H9 (cell line): Measurements from ENCODE around the gene HORMAD1. TPM values are rescaled to one million over a fixed set of nuclear protein-coding genes. Genes with fewer than 3 reads are reported as not detected.

ENCODE experiments used
- DNase-seq: peaks from one replicate; pipeline ENCODE4 v3.0.0-alpha.2; 2017
- H2AFZ ChIP-seq: one replicate; pipeline ENCODE4 v1.6.1; 2013; ENCODE audit warnings: mild to moderate bottlenecking, low read length, control low read depth, moderate library complexity
- H2AK5ac ChIP-seq: 2 replicates; pipeline ENCODE4 v1.6.1; 2013; ENCODE audit warnings: low read length, control low read depth, mixed read lengths; ENCODE audit not compliant: insufficient read length
- H2BK120ac ChIP-seq: one replicate; pipeline ENCODE4 v1.6.1; 2013; ENCODE audit warnings: low read depth, mild to moderate bottlenecking, low read length, control low read depth, inconsistent platforms; ENCODE audit not compliant: poor library complexity, severe bottlenecking
- H2BK12ac ChIP-seq: 2 replicates; pipeline ENCODE4 v1.6.1; 2013; ENCODE audit warnings: low read length, control low read depth, mixed read lengths, low read depth; ENCODE audit not compliant: insufficient read length
- H2BK15ac ChIP-seq: 2 replicates; pipeline ENCODE4 v1.6.1; 2013; ENCODE audit warnings: low read depth, low read length, control low read depth
- H2BK20ac ChIP-seq: one replicate; pipeline ENCODE4 v1.6.1; 2013; ENCODE audit warnings: low read depth, mild to moderate bottlenecking, low read length, control low read depth, inconsistent platforms; ENCODE audit not compliant: poor library complexity, severe bottlenecking
- H2BK5ac ChIP-seq: 2 replicates; pipeline ENCODE4 v1.6.1; 2013; ENCODE audit warnings: low read length, control low read depth, mixed read lengths; ENCODE audit not compliant: insufficient read length
- H3K14ac ChIP-seq: 2 replicates; pipeline ENCODE4 v1.6.1; 2013; ENCODE audit warnings: low read length, control low read depth; ENCODE audit not compliant: insufficient read depth
- H3K18ac ChIP-seq: 2 replicates; pipeline ENCODE4 v1.6.1; 2013; ENCODE audit warnings: low read depth, mild to moderate bottlenecking, mixed read lengths, low read length, control low read depth; ENCODE audit not compliant: insufficient read length
- H3K23ac ChIP-seq: 2 replicates; pipeline ENCODE4 v1.6.1; 2013; ENCODE audit warnings: low read length, control low read depth, mixed read lengths, low read depth; ENCODE audit not compliant: insufficient read length
- H3K23me2 ChIP-seq: 2 replicates; pipeline ENCODE4 v1.6.1; 2013; ENCODE audit warnings: low read depth, mild to moderate bottlenecking, mixed read lengths, low read length, control low read depth; ENCODE audit not compliant: insufficient read length, poor library complexity, severe bottlenecking
- H3K27ac ChIP-seq: 2 replicates; pipeline ENCODE4 v1.5.1; 2013; ENCODE audit warnings: low read length, control low read depth, mixed read lengths, low read depth; ENCODE audit not compliant: insufficient read length
- H3K27me3 ChIP-seq: 2 replicates; pipeline ENCODE4 v1.6.1; 2013; ENCODE audit warnings: low read length, control low read depth, inconsistent platforms; ENCODE audit not compliant: insufficient read depth
- H3K4ac ChIP-seq: 2 replicates; pipeline ENCODE4 v1.6.1; 2013; ENCODE audit warnings: low read depth, mild to moderate bottlenecking, control low read depth, inconsistent platforms, low read length, moderate library complexity
- H3K4me1 ChIP-seq: 2 replicates; pipeline ENCODE4 v1.6.1; 2013; ENCODE audit warnings: low read length, control low read depth, inconsistent platforms; ENCODE audit not compliant: insufficient read depth
- H3K4me2 ChIP-seq: 2 replicates; pipeline ENCODE4 v1.6.1; 2013; ENCODE audit warnings: low read length, control low read depth, mixed read lengths; ENCODE audit not compliant: insufficient read length, insufficient read depth
- H3K56ac ChIP-seq: 2 replicates; pipeline ENCODE4 v1.6.1; 2013; ENCODE audit warnings: low read depth, mild to moderate bottlenecking, mixed read lengths, low read length, control low read depth; ENCODE audit not compliant: insufficient read length
- H3K79me1 ChIP-seq: 2 replicates; pipeline ENCODE4 v1.6.1; 2013; ENCODE audit warnings: low read depth, mild to moderate bottlenecking, moderate library complexity, low read length, control low read depth, inconsistent platforms; ENCODE audit not compliant: insufficient read depth, poor library complexity, severe bottlenecking
- H3K79me2 ChIP-seq: 2 replicates; pipeline ENCODE4 v1.6.1; 2013; ENCODE audit warnings: low read length, control low read depth, inconsistent platforms; ENCODE audit not compliant: insufficient read depth
- H3K9ac ChIP-seq: 2 replicates; pipeline ENCODE4 v1.6.1; 2013; ENCODE audit warnings: low read length, control low read depth, mixed read lengths; ENCODE audit not compliant: insufficient read length; ENCODE audit errors: extremely low read depth
- H3K9me3 ChIP-seq: one replicate; pipeline ENCODE4 v1.6.1; 2013; ENCODE audit warnings: low read depth, low read length, inconsistent platforms; ENCODE audit not compliant: control insufficient read depth
- H3T11ph ChIP-seq: one replicate; pipeline ENCODE4 v1.6.1; 2013; ENCODE audit warnings: mild to moderate bottlenecking, low read length, control low read depth, inconsistent platforms
- H4K20me1 ChIP-seq: one replicate; pipeline ENCODE4 v1.6.1; 2013; ENCODE audit not compliant: control insufficient read depth, insufficient read length, insufficient read depth
- H4K5ac ChIP-seq: 2 replicates; pipeline ENCODE4 v1.6.1; 2013; ENCODE audit warnings: low read depth, mild to moderate bottlenecking, mixed read lengths, low read length, control low read depth; ENCODE audit not compliant: insufficient read length
- H4K8ac ChIP-seq: replicated peaks from 2 replicates; pipeline ENCODE4 v1.6.1; 2013; ENCODE audit warnings: low read length, control low read depth, mixed read lengths, low read depth; ENCODE audit not compliant: insufficient read length
- H4K91ac ChIP-seq: 2 replicates; pipeline ENCODE4 v1.6.1; 2013; ENCODE audit warnings: low read depth, mild to moderate bottlenecking, moderate library complexity, mixed read lengths, low read length, control low read depth; ENCODE audit not compliant: insufficient read length
- H3K27ac Mint-ChIP-seq, 3 experiments: 2 replicates in 2 of 3; 3 replicates in 1 of 3; pipeline ENCODE4 v1.8.0; 2020 to 2021; ENCODE audit warnings: mixed read lengths in 3 of 3, mild to moderate bottlenecking in 1 of 3, moderate library complexity in 1 of 3
- H3K27me3 Mint-ChIP-seq: 2 replicates; pipeline ENCODE4 v1.8.0; 2021; ENCODE audit warnings: low read depth, mild to moderate bottlenecking, moderate library complexity, mixed read lengths
- H3K36me3 Mint-ChIP-seq, 3 experiments: 2 replicates in 2 of 3; 3 replicates in 1 of 3; pipeline ENCODE4 v1.8.0; 2020 to 2021; ENCODE audit warnings: low read depth in 3 of 3, mixed read lengths in 3 of 3; ENCODE audit not compliant: insufficient read depth in 1 of 3
- H3K4me1 Mint-ChIP-seq, 2 experiments: 2 replicates each; pipeline ENCODE4 v1.8.0; 2020; ENCODE audit warnings: mixed read lengths in 2 of 2
- H3K4me3 Mint-ChIP-seq, 2 experiments: 2 replicates in 1 of 2; 3 replicates in 1 of 2; pipeline ENCODE4 v1.8.0; 2020 to 2021; ENCODE audit warnings: mild to moderate bottlenecking in 2 of 2, mixed read lengths in 2 of 2, moderate library complexity in 1 of 2
- H3K9me3 Mint-ChIP-seq, 2 experiments: 2 replicates in 1 of 2; 3 replicates in 1 of 2; pipeline ENCODE4 v1.8.0; 2020; ENCODE audit warnings: mild to moderate bottlenecking in 2 of 2, mixed read lengths in 2 of 2, moderate library complexity in 1 of 2
- WGBS: extraction: QIAGEN DNeasy Blood & Tissue Kit; methylation state at CpG from one replicate; pipeline ENCODE4 v1.1.7; 2013; ENCODE audit warnings: missing lambda C conversion rate, low lambda C conversion rate, mixed read lengths; ENCODE audit not compliant: insufficient read length; ENCODE audit errors: extremely low coverage; 5-methylcytosine and 5-hydroxymethylcytosine counted together
- total RNA-seq: library from RNA; stranded (reverse); gene quantifications from 2 replicates; pipeline ENCODE4 v1.2.1, GENCODE V29; 2021
- TF ChIP-seq, protein P1 (sequence below): fragments of 200-600 bp; sonication (generic); conservative IDR thresholded peaks from 3 replicates; pipeline ENCODE4 v1.8.0; 2021; ENCODE audit warnings: antibody characterized with exemption, mild to moderate bottlenecking

HORMAD1 gene
- total RNA-seq, 1 experiment from 2014 or later, result not detected

DNA sequence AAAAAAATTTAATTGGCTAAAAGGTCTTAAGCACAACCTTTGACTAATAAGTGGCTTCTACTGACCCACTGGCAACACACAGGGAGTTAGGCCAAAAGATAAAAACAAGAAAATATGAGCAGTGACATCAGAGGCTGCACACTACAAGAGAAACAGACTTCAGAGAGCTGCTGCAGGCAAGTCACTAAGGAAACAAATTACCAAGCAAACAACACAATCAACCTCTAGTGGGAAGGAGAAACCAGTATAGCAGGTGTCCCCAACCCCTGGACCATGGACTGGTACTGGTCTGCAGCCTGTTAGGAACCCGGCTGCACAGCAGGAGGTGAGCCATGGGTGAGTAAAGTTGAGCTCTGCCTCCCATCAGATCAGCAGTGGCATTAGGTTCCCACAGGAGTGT lies 70.5 kb downstream of the HORMAD1 start:
- H4K5ac ChIP-seq, result no peak overlapping the region
- H3K4me2 ChIP-seq, result no peak overlapping the region
- no peaks in the 10 kb centered on the region for H3K79me1 ChIP-seq
- Mint-ChIP-seq H3K4me3 (no peak overlapping the region), H3K4me1 (peaks cover 0 to 9% of the 10 kb centered on the region in 2 experiments; a peak in 1 of 4 replicates), H3K36me3 (peaks cover 1 to 40% (median 23%) of the 10 kb centered on the region in 3 experiments; a peak in 6 of 7 replicates), H3K9me3 (no peaks in the 10 kb centered on the region; a peak in 1 of 5 replicates), H3K27me3 (no peaks in the 10 kb centered on the region), H3K27ac (no peak overlapping the region)
- H3K27ac ChIP-seq, result no peak overlapping the region
- H4K20me1 ChIP-seq, result no peaks in the 10 kb centered on the region
- no peak overlapping the region for H3K18ac ChIP-seq
- H3K23me2 ChIP-seq, result no peaks in the 10 kb centered on the region
- no peak overlapping the region for H3K4ac ChIP-seq
- WGBS, result no CpG with 5 or more reads among the region's 1 CpG
- H3K9ac ChIP-seq, result no peak overlapping the region
- peaks cover 4% of the 10 kb centered on the region; the same call in 1 of the 2 replicates for H3K4me1 ChIP-seq
- no peak overlapping the region for H2BK12ac ChIP-seq
- no peak overlapping the region for H2AK5ac ChIP-seq
- no peak overlapping the region for H2AFZ ChIP-seq
- H3K56ac ChIP-seq, result no peak overlapping the region
- no peaks in the 10 kb centered on the region for H3K79me2 ChIP-seq
- no peaks in the 10 kb centered on the region for H3K27me3 ChIP-seq
- no peak overlapping the region for H3K14ac ChIP-seq
- no peak overlapping the region for H2BK120ac ChIP-seq
- no peak overlapping the region for H2BK5ac ChIP-seq
- TF ChIP-seq, protein P1, sequence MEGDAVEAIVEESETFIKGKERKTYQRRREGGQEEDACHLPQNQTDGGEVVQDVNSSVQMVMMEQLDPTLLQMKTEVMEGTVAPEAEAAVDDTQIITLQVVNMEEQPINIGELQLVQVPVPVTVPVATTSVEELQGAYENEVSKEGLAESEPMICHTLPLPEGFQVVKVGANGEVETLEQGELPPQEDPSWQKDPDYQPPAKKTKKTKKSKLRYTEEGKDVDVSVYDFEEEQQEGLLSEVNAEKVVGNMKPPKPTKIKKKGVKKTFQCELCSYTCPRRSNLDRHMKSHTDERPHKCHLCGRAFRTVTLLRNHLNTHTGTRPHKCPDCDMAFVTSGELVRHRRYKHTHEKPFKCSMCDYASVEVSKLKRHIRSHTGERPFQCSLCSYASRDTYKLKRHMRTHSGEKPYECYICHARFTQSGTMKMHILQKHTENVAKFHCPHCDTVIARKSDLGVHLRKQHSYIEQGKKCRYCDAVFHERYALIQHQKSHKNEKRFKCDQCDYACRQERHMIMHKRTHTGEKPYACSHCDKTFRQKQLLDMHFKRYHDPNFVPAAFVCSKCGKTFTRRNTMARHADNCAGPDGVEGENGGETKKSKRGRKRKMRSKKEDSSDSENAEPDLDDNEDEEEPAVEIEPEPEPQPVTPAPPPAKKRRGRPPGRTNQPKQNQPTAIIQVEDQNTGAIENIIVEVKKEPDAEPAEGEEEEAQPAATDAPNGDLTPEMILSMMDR, result no peak
- no peaks in the 10 kb centered on the region for H3K9me3 ChIP-seq
- no peak overlapping the region for H2BK20ac ChIP-seq
- no peak for DNase-seq
- no peak overlapping the region for H3T11ph ChIP-seq
- no peak overlapping the region for H2BK15ac ChIP-seq
- no peak overlapping the region for H4K91ac ChIP-seq
- no peak overlapping the region for H4K8ac ChIP-seq
- H3K23ac ChIP-seq, result no peak overlapping the region
